ENCODE data around the gene TMEM50A. TPM values are rescaled to one million over a fixed set of nuclear protein-coding genes. Genes with fewer than 3 reads are reported as not detected.
"Not testable (repeated sequence)": the region's sequence is repeated elsewhere in the genome, so short reads cannot be mapped to it uniquely, and the experiment has no call there.

Gene TMEM50A
- total and polyA plus RNA-seq, 2 donors (not counting 3 experiments of a cell fraction or from before 2014, with no cell fraction given): 125 to 140 TPM

- CTCF ChIA-PET; H3K79me2 ChIP-seq (ENCODE audit: control insufficient read depth, insufficient read depth, low read length): not testable (repeated sequence)
- peak; percentile 38 for FAIRE-seq
These were observed 37.4 kb upstream of the TMEM50A start for GRCh38 chr1:25300729-25301128.

DNA sequence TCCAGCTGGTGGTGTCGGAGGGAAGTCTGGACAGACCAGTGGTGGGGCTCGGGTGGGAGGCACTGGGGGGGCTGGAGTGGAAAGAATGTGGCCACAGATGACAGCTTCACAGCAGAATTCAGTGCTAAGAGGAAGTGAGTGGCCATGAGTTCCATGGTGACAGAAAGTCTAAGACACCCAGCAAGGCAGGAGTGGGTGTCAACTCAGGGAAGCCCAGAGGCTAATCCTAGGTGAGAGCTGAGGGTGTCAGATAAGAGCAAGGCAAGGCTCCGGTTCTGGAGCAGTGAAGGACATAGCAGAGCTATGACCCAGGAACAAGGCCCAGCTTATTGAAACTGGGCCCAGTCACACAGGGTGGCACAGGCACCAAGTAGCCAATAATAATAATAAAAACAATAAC, 35.8 kb upstream of the TMEM50A start:
- POLR2A ChIA-PET; H3K79me2 ChIP-seq (ENCODE audit: control insufficient read depth, insufficient read depth, low read length); DNase-seq (ENCODE audit: low read depth, low spot score); H3K36me3 ChIP-seq (ENCODE audit: control insufficient read depth in 2 of 2, extremely low read depth in 1 of 2, insufficient read depth in 2 of 2, low read length in 2 of 2); H3K27ac ChIP-seq (ENCODE audit: insufficient read depth, low read depth, low read length); H3K4me1 ChIP-seq (ENCODE audit: control insufficient read depth, extremely low read depth, insufficient read depth, low read length); H2AFZ ChIP-seq (ENCODE audit: low read depth, low read length); H3K9me3 ChIP-seq (replicated peaks; ENCODE audit: control insufficient read depth, insufficient read depth, low read length); H3K4me2 ChIP-seq (ENCODE audit: insufficient read depth, low read length); dilution Hi-C loops (cut with MboI; ENCODE audit: extremely low pct_ligation_motif_present, low sequenced_read_pairs); H3K4me3 ChIP-seq (replicated peaks in 1 of 3; ENCODE audit: insufficient read depth in 1 of 3, low read depth in 1 of 3, low read length in 3 of 3); BruUV-seq (replicated peaks); H4K20me1 ChIP-seq (replicated peaks; ENCODE audit: control insufficient read depth, extremely low read depth, insufficient read depth, low read length); H3K9me1 ChIP-seq (replicated peaks; ENCODE audit: control insufficient read depth, extremely low read depth, insufficient read depth, low read length); intact Hi-C loops (cut with micrococcal nuclease); FAIRE-seq; H3K27me3 ChIP-seq (ENCODE audit: control insufficient read depth in 2 of 2, insufficient read depth in 2 of 2, low read length in 2 of 2); CTCF ChIA-PET; H3K9ac ChIP-seq (replicated peaks; ENCODE audit: extremely low read depth, insufficient read depth, low read length): not testable (repeated sequence)

More at GRCh38 chr1:25300729-25301128, 37.4 kb upstream of the TMEM50A start:
- POLR2A ChIA-PET; DNase-seq (ENCODE audit: low read depth, low spot score); H3K4me2 ChIP-seq (ENCODE audit: insufficient read depth, low read length); H3K27me3 ChIP-seq (ENCODE audit: control insufficient read depth in 2 of 2, insufficient read depth in 2 of 2, low read length in 2 of 2); H4K20me1 ChIP-seq (replicated peaks; ENCODE audit: control insufficient read depth, extremely low read depth, insufficient read depth, low read length); BruUV-seq (replicated peaks); H3K4me1 ChIP-seq (ENCODE audit: control insufficient read depth, extremely low read depth, insufficient read depth, low read length); H3K9ac ChIP-seq (replicated peaks; ENCODE audit: extremely low read depth, insufficient read depth, low read length); dilution Hi-C loops (cut with MboI; ENCODE audit: extremely low pct_ligation_motif_present, low sequenced_read_pairs); H3K9me3 ChIP-seq (replicated peaks; ENCODE audit: control insufficient read depth, insufficient read depth, low read length); H3K9me1 ChIP-seq (replicated peaks; ENCODE audit: control insufficient read depth, extremely low read depth, insufficient read depth, low read length); intact Hi-C loops (cut with micrococcal nuclease); H3K4me3 ChIP-seq (replicated peaks in 1 of 3; ENCODE audit: insufficient read depth in 1 of 3, low read depth in 1 of 3, low read length in 3 of 3); H3K36me3 ChIP-seq (ENCODE audit: control insufficient read depth in 2 of 2, extremely low read depth in 1 of 2, insufficient read depth in 2 of 2, low read length in 2 of 2); H3K27ac ChIP-seq (ENCODE audit: insufficient read depth, low read depth, low read length); H2AFZ ChIP-seq (ENCODE audit: low read depth, low read length): not testable (repeated sequence)

DNA sequence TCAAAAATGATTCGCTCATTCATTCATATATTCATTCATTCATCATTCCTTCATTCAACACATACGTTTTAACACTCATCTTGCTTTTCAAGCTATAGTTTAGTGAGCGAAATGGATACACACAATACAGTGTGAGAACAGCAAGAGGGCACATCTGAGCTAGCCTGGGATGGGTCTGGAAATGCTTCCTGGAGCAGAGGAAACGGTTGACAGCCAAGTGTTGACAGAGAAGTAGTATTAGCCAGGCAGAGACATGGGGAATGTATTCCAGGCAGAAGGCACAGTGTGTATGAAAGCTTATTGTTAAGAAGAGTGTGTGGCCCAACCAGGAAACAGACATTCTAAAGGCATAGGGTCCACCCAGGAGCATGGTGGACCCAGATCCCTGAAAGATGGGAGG, 33.2 kb upstream of the TMEM50A start:
- FAIRE-seq: peak; percentile 43
- H3K4me2 ChIP-seq (ENCODE audit: insufficient read depth, low read length); H3K79me2 ChIP-seq (ENCODE audit: control insufficient read depth, insufficient read depth, low read length); H3K9me3 ChIP-seq (replicated peaks; ENCODE audit: control insufficient read depth, insufficient read depth, low read length); H3K4me3 ChIP-seq (replicated peaks in 1 of 3; ENCODE audit: insufficient read depth in 1 of 3, low read depth in 1 of 3, low read length in 3 of 3); intact Hi-C loops (cut with micrococcal nuclease); H2AFZ ChIP-seq (ENCODE audit: low read depth, low read length); BruUV-seq (replicated peaks); POLR2A ChIA-PET; H4K20me1 ChIP-seq (replicated peaks; ENCODE audit: control insufficient read depth, extremely low read depth, insufficient read depth, low read length); H3K9ac ChIP-seq (replicated peaks; ENCODE audit: extremely low read depth, insufficient read depth, low read length); H3K36me3 ChIP-seq (ENCODE audit: control insufficient read depth in 2 of 2, extremely low read depth in 1 of 2, insufficient read depth in 2 of 2, low read length in 2 of 2); DNase-seq (ENCODE audit: low read depth, low spot score); dilution Hi-C loops (cut with MboI; ENCODE audit: extremely low pct_ligation_motif_present, low sequenced_read_pairs); H3K27ac ChIP-seq (ENCODE audit: insufficient read depth, low read depth, low read length); H3K4me1 ChIP-seq (ENCODE audit: control insufficient read depth, extremely low read depth, insufficient read depth, low read length); CTCF ChIA-PET; H3K9me1 ChIP-seq (replicated peaks; ENCODE audit: control insufficient read depth, extremely low read depth, insufficient read depth, low read length); H3K27me3 ChIP-seq (ENCODE audit: control insufficient read depth in 2 of 2, insufficient read depth in 2 of 2, low read length in 2 of 2): not testable (repeated sequence)

DNA sequence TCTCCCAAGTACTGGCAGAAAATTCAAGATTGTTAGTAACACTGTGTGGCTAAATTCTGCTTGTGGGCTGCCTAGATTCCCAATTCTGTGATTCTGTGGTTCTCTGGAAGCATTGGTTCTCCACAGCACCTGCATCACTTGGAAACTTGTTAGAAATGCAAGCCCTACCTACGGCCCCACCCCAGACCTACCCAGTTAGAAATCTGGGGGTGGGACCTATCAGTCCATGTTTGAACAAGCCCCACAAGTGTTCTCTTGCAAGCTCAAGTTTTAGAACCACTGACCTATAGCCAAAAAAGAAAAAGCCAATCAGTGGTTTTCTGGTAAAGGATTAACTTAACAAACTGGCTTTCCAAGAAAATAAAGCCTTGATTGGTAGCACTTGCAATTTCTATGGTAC, 30.0 kb upstream of the TMEM50A start:
- CTCF ChIA-PET; H3K27me3 ChIP-seq (ENCODE audit: control insufficient read depth in 2 of 2, insufficient read depth in 2 of 2, low read length in 2 of 2); H2AFZ ChIP-seq (ENCODE audit: low read depth, low read length); H3K4me1 ChIP-seq (ENCODE audit: control insufficient read depth, extremely low read depth, insufficient read depth, low read length); H3K9me1 ChIP-seq (replicated peaks; ENCODE audit: control insufficient read depth, extremely low read depth, insufficient read depth, low read length); intact Hi-C loops (cut with micrococcal nuclease); H3K27ac ChIP-seq (ENCODE audit: insufficient read depth, low read depth, low read length); H3K9me3 ChIP-seq (replicated peaks; ENCODE audit: control insufficient read depth, insufficient read depth, low read length); FAIRE-seq; DNase-seq (ENCODE audit: low read depth, low spot score); H3K4me2 ChIP-seq (ENCODE audit: insufficient read depth, low read length); dilution Hi-C loops (cut with MboI; ENCODE audit: extremely low pct_ligation_motif_present, low sequenced_read_pairs); H3K4me3 ChIP-seq (replicated peaks in 1 of 3; ENCODE audit: insufficient read depth in 1 of 3, low read depth in 1 of 3, low read length in 3 of 3); H3K79me2 ChIP-seq (ENCODE audit: control insufficient read depth, insufficient read depth, low read length); POLR2A ChIA-PET; H4K20me1 ChIP-seq (replicated peaks; ENCODE audit: control insufficient read depth, extremely low read depth, insufficient read depth, low read length); H3K36me3 ChIP-seq (ENCODE audit: control insufficient read depth in 2 of 2, extremely low read depth in 1 of 2, insufficient read depth in 2 of 2, low read length in 2 of 2); BruUV-seq (replicated peaks); H3K9ac ChIP-seq (replicated peaks; ENCODE audit: extremely low read depth, insufficient read depth, low read length): not testable (repeated sequence)

Data from endothelial cell of umbilical vein (primary cell).